Aorta (tissue), 5 donors: ENCODE measurements around the gene KIF6. TPM values are rescaled to one million over a fixed set of nuclear protein-coding genes. Genes with fewer than 3 reads are reported as not detected.

Source experiments
- ATAC-seq: fragments of 200-7000 bp; cut with Tn5 transposase; one replicate; pipeline ENCODE4 v1.9.1; 2022; ENCODE audit warnings: moderate library complexity; ENCODE audit not compliant: low FRiP score
- DNase-seq, 2 donors: peaks; one replicate each; pipeline ENCODE4 v3.0.0-alpha.2; 2020
- H3K27ac ChIP-seq, 2 donors: one replicate each; pipeline ENCODE4 v1.5.1; 2013; ENCODE audit warnings: low read length in 2 of 2, mild to moderate bottlenecking in 2 of 2, moderate library complexity in 2 of 2, control low read depth in 1 of 2, inconsistent platforms in 1 of 2, low read depth in 1 of 2
- H3K27me3 ChIP-seq, 2 donors: one replicate each; pipeline ENCODE4 v1.6.1; 2013; ENCODE audit warnings: control low read depth in 1 of 2, low read length in 1 of 2, mild to moderate bottlenecking in 1 of 2, moderate library complexity in 1 of 2; ENCODE audit not compliant: insufficient read depth in 2 of 2, control insufficient read depth in 1 of 2
- H3K36me3 ChIP-seq, 2 donors: one replicate each; pipeline ENCODE4 v1.6.1; 2013; ENCODE audit warnings: control low read depth in 1 of 2, low read length in 1 of 2, mild to moderate bottlenecking in 1 of 2; ENCODE audit not compliant: insufficient read depth in 2 of 2, control insufficient read depth in 1 of 2
- H3K4me1 ChIP-seq, 2 donors: one replicate each; pipeline ENCODE4 v1.6.1; 2013; ENCODE audit warnings: low read length in 2 of 2, control low read depth in 1 of 2, mild to moderate bottlenecking in 1 of 2, moderate library complexity in 1 of 2; ENCODE audit not compliant: insufficient read depth in 2 of 2, control insufficient read depth in 1 of 2
- H3K4me3 ChIP-seq, 2 donors: one replicate each; pipeline ENCODE4 v1.5.1; 2013; ENCODE audit warnings: low read length in 2 of 2, control low read depth in 1 of 2, mild to moderate bottlenecking in 1 of 2
- H3K9me3 ChIP-seq: one replicate; pipeline ENCODE4 v1.6.1; 2013; ENCODE audit warnings: mild to moderate bottlenecking, low read length; ENCODE audit not compliant: control insufficient read depth
- WGBS, 2 donors: extraction: QIAGEN DNeasy Blood & Tissue Kit; methylation state at CpG; one replicate each; pipeline ENCODE4 v1.1.7; 2013; 5-methylcytosine and 5-hydroxymethylcytosine counted together
- intact Hi-C, 2 donors: fragments of 100-400 bp; cut with DNase I; formaldehyde crosslinking; loops; one replicate each; pipeline versions ENCODE4 v1.14.2 to v1.15.0; 2022
- polyA plus RNA-seq, 2 donors: library from polyadenylated mRNA; stranded (reverse); fragments of 200-250 nt; gene quantifications; one replicate each; pipeline ENCODE4 v1.2.3, GENCODE V29; 2013
- total RNA-seq, 2 donors: library from RNA; stranded (reverse); fragmentation: NEBNext Ultra II Directional; extraction: Animal tissue kit (Norgen Biotek cat#: 25700); gene quantifications; one replicate each; pipeline ENCODE4 v1.2.1, GENCODE V29; 2021
- donor health status: healthy with polysubstance abuse.
- donor health status: Bipolar disorder and iron deficiency.
- donor health status: DM: no; HTN: no; CAD: no.
- donor health status: DM: no; HTN: no; CAD: no.
- donor health status: DM: yes; HTN: yes; CAD: no.

Gene KIF6
- total and polyA plus RNA-seq, 4 donors = 0.39 to 0.63 (median 0.42) TPM; not detected in 1

- H3K9me3 ChIP-seq = no peaks in the 10 kb centered on the region
- DNase-seq = no peak
- no peak for ATAC-seq
Observed at GRCh38 chr6:39330057-39330456, 395.2 kb downstream of the KIF6 start.

DNA sequence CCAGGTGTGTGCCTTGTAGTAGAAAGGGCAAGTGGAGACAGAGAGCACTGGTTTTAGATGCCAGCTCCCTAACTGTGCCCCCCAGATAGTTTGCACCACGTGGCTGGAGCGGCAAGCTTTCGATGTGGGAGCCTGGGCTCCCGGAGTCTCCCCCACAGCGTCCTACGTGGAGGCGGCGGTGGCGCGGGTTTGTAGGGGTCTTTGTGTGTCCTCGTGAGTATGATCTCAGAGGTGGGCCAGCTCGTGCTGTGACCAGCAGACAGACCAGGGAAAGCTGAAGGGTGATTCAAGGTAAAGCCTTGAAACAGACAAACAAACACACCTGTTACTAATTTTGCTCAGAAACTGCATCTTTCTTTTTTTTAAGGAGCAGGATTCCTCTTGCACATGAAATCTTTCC lies 397.1 kb downstream of the KIF6 start:
- Histone ChIP-seq H3K36me3 (no peaks in the 10 kb centered on the region), H3K4me3 (no peak overlapping the region), H3K27me3 (no peaks in the 10 kb centered on the region), H3K4me1 (no peaks in the 10 kb centered on the region), H3K9me3 (no peaks in the 10 kb centered on the region), H3K27ac (no peak overlapping the region)
- intact Hi-C loops = no loop called here
- 94 to 96% methylated on average over 12 of the region's 12 CpGs for WGBS, 2 donors
- ATAC-seq (no peak), DNase-seq (no peak)

More at GRCh38 chr6:39330057-39330456, 395.2 kb downstream of the KIF6 start:
- no peak overlapping the region for H3K27ac ChIP-seq
- H3K27me3 ChIP-seq = no peaks in the 10 kb centered on the region
- intact Hi-C loops = no loop called here
- no peaks in the 10 kb centered on the region for H3K4me1 ChIP-seq
- no peaks in the 10 kb centered on the region for H3K36me3 ChIP-seq
- H3K4me3 ChIP-seq = no peak overlapping the region
- 65 to 66% methylated on average over 3 of the region's 3 CpGs for WGBS, 2 donors

GRCh38 chr6:39327507-39327906 lies 397.7 kb downstream of the KIF6 start:
- no peaks in the 10 kb centered on the region for H3K4me1 ChIP-seq

GRCh38 chr6:39322306-39322850 lies 402.8 kb downstream of the KIF6 start, which contains the start of gene KCNK16:
Gene KCNK16, minus strand, starts transcription at chr6:39322702. Its CDS starts 162 bp downstream, at chr6:39322540.
- no peak within 1 kb of the TSS for H3K27ac ChIP-seq

More at GRCh38 chr6:39327507-39327906, 397.7 kb downstream of the KIF6 start:
- Histone ChIP-seq H3K36me3 (no peaks in the 10 kb centered on the region), H3K27me3 (no peaks in the 10 kb centered on the region), H3K4me3 (no peak overlapping the region), H3K9me3 (no peaks in the 10 kb centered on the region), H3K27ac (no peak overlapping the region)
- ATAC-seq (no peak), DNase-seq (no peak)
- 70 to 77% methylated on average over 5 of the region's 5 CpGs for WGBS, 2 donors
- intact Hi-C loops = no loop called here

DNA sequence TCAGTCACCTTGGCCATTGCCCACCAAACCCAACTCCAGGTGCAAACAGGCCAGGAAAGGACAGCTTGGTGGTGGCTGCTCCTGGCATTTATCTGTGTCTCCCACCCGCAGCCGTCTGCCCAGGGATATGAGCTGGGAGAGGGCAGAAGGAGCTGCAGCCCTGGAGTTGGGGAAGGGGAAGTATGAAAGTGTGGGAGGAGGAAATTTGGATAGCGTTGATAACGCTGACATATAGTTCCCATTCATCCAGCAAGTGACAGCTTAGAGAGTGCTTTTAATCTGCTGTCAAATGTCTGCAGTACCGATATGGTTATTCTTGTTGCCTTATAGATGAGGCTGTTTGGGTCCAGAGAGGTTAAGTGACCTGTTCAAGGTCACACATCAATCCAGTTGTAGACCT lies 403.4 kb downstream of the KIF6 start:
- Histone ChIP-seq H3K4me3 (no peak overlapping the region), H3K9me3 (no peaks in the 10 kb centered on the region), H3K36me3 (no peaks in the 10 kb centered on the region), H3K27ac (no peak overlapping the region), H3K27me3 (no peaks in the 10 kb centered on the region), H3K4me1 (no peaks in the 10 kb centered on the region)
- DNase-seq (no peak), ATAC-seq (no peak)
- WGBS, 2 donors = 77 to 81% methylated on average over 5 of the region's 5 CpGs
- intact Hi-C loops = no loop called here

More at GRCh38 chr6:39322306-39322850, 402.8 kb downstream of the KIF6 start, which contains the start of gene KCNK16:
- no peak for ATAC-seq
- Histone ChIP-seq H3K4me1 (no peaks in the 10 kb centered on the region), H3K36me3 (no peaks in the 10 kb centered on the region), H3K4me3 (no peak within 1 kb of the TSS), H3K27me3 (no peaks in the 10 kb centered on the region), H3K9me3 (no peaks in the 10 kb centered on the region)
- DNase-seq = no peak
- 85 to 86% methylated on average over 11 of the region's 11 CpGs for WGBS, 2 donors
- intact Hi-C loops = no loop called here

GRCh38 chr6:39320363-39320984 lies 404.7 kb downstream of the KIF6 start:
- intact Hi-C loops = no loop called here
- ATAC-seq = peak; percentile 24
- no peaks in the 10 kb centered on the region for H3K4me1 ChIP-seq
- H3K27me3 ChIP-seq = no peaks in the 10 kb centered on the region
- no peaks in the 10 kb centered on the region for H3K36me3 ChIP-seq
- DNase-seq = no peak
- H3K4me3 ChIP-seq = no peak overlapping the region
- H3K9me3 ChIP-seq = no peaks in the 10 kb centered on the region
- peak overlapping the region; percentile 9 to 34 for H3K27ac ChIP-seq
- WGBS, 2 donors = 6 to 13% methylated on average over 10 of the region's 10 CpGs

DNA sequence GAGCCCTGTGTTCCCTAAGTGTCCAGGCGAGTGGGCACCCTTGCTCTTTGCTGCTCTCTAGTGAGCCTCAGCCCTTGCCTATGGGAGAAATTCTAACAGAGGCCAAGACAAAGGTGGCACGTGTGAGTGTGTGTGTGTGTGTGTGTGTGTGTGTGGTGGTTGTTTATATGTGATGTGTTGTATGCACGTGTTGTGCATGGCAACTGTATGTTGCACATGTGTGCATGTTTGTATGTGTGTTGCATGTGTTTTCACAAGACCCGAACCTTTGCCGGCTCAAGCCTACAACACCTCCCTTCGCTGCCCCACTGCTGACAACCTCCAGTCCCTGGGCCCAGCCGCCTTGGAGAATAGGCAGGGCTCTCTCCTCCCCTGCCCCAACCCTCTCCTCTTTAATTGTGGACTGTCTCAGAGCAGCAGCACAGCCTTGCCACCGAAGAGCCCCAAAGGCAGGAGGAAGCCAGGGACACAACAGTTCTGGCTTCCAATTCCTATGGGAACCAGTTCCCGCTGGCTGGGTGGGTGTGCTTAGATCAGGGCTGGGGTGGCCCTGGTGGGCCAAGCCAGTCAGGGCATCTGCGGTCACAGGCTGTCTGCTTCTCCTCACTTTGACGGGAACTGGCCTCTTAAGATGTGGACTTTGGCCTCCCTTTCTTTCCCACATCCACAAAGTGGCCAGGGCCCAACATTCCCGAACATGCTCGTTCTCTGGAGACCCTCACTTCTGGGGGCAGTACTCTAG lies 405.4 kb downstream of the KIF6 start:
- Histone ChIP-seq H3K27me3 (no peaks in the 10 kb centered on the region), H3K9me3 (no peaks in the 10 kb centered on the region), H3K27ac (peak overlapping the region in 1 of 2 donors; percentile 60), H3K36me3 (no peaks in the 10 kb centered on the region), H3K4me1 (no peaks in the 10 kb centered on the region), H3K4me3 (no peak overlapping the region)
- WGBS, 2 donors = 4 to 7% methylated on average over 13 of the region's 13 CpGs
- DNase-seq (no peak), ATAC-seq (peak; percentile 39)
- intact Hi-C loops = no loop called here

GRCh38 chr6:39317256-39317655 lies 408.0 kb downstream of the KIF6 start:
- no peaks in the 10 kb centered on the region for H3K36me3 ChIP-seq
- intact Hi-C loops = no loop called here
- H3K4me1 ChIP-seq = no peaks in the 10 kb centered on the region
- no peak overlapping the region for H3K4me3 ChIP-seq
- no peak for ATAC-seq
- 91 to 96% methylated on average over 3 of the region's 3 CpGs for WGBS, 2 donors
- no peak for DNase-seq
- H3K9me3 ChIP-seq = no peaks in the 10 kb centered on the region
- no peak overlapping the region for H3K27ac ChIP-seq
- H3K27me3 ChIP-seq = no peaks in the 10 kb centered on the region
